ENCODE measurements around the gene PTPRN. TPM values are rescaled to one million over a fixed set of nuclear protein-coding genes. Genes with fewer than 3 reads are reported as not detected.

The PTPRN gene
- total and polyA plus RNA-seq, 2 of the 4 experiments (the other 2 are of a cell fraction) = 5.2 to 22.0 TPM

- Histone ChIP-seq H3K4ac (ENCODE audit: low read depth, low read length) (no peak overlapping the region), H3K4me2 (ENCODE audit: low read depth, low read length) (no peak overlapping the region), H3K9me3 (ENCODE audit: control insufficient read depth, insufficient read depth, low read length) (no peaks in the 10 kb centered on the region), H3K18ac (ENCODE audit: low read depth, low read length) (no peak overlapping the region), H3K9me1 (ENCODE audit: insufficient read depth, low read length) (no peaks in the 10 kb centered on the region; the same call in 1 of the 2 replicates), H2BK5ac (ENCODE audit: low read depth, low read length, poor library complexity, severe bottlenecking) (no peak overlapping the region), H4K8ac (ENCODE audit: low read depth in 2 of 2, low read length in 2 of 2) (peak overlapping the region in 1 of 2 experiments; percentile 20; a peak in 1 of 4 replicates), H4K91ac (ENCODE audit: insufficient read depth, low read depth, low read length) (no peak overlapping the region), H2BK20ac (ENCODE audit: low read depth, low read length) (no peak overlapping the region), H3K27ac (ENCODE audit: insufficient read depth, low read length) (no peak overlapping the region; the same call in 1 of the 2 replicates), H2AFZ (replicated peaks; ENCODE audit: low read length, poor library complexity) (peak overlapping the region; percentile 56), H3K23ac (ENCODE audit: low read depth, low read length) (0 out of 2 replicates have a peak overlapping the region, but pooled peaks have one; percentile 25), H3K56ac (ENCODE audit: extremely low read depth, insufficient read depth, low read length) (no peak overlapping the region), H4K5ac (ENCODE audit: low read depth, low read length) (no peak overlapping the region), H3K4me1 (ENCODE audit: control insufficient read depth, insufficient read depth, low read length) (no peaks in the 10 kb centered on the region), H3K9ac (ENCODE audit: low read depth, low read length) (no peak overlapping the region), H3K27me3 (ENCODE audit: control insufficient read depth, insufficient read depth, low read length) (peaks cover 30% of the 10 kb centered on the region), H2AK9ac (replicated peaks; ENCODE audit: low read depth, low read length, poor library complexity) (no peak overlapping the region), H2AK5ac (ENCODE audit: low read depth, low read length) (no peak overlapping the region), H3K79me1 (ENCODE audit: low read depth in 1 of 2, low read length in 2 of 2) (no peaks in the 10 kb centered on the region), H3K36me3 (ENCODE audit: control insufficient read depth, insufficient read depth, low read length) (no peaks in the 10 kb centered on the region), H2BK120ac (ENCODE audit: low read depth, low read length) (no peak overlapping the region), H3K14ac (replicated peaks; ENCODE audit: low read depth, low read length) (no peak overlapping the region; the same call in 1 of the 2 replicates), H2BK15ac (ENCODE audit: low read depth, low read length) (no peak overlapping the region), H4K20me1 (ENCODE audit: insufficient read depth, low read length) (no peaks in the 10 kb centered on the region), H3K4me3 (ENCODE audit: insufficient read depth, low read depth, low read length) (no peak overlapping the region)
- ChIA-PET CTCF (interaction anchor here (0.6 to 1.0 kb wide), 2 partner anchors 9 to 73 kb away, joined by 3 read pairs; no protein-coding TSS in a partner anchor), POLR2A (ENCODE audit: unreplicated experiment) (no interaction called here)
- intact Hi-C loops (cut with micrococcal nuclease) (no loop called here), in situ Hi-C loops (cut with MboI; ENCODE audit: low sequenced_read_pairs) (no loop called here), dilution Hi-C loops (cut with HindIII; ENCODE audit: low sequenced_read_pairs, unreplicated experiment) (no loop called here)
- peak; percentile 71 for DNase-seq
- WGBS, 2 experiments (ENCODE audit: extremely low coverage in 2 of 2, insufficient read length in 1 of 2) = no CpG with 5 or more reads among the region's 4 CpGs
- TF ChIP-seq USF2 (IDR thresholded peaks at IDR 0.05; ENCODE audit: low read depth, low read length) (peak; percentile 16; the same call in 1 of the 2 replicates), SMC3 (IDR thresholded peaks at IDR 0.05; ENCODE audit: low read depth, low read length) (no peak)
- peak; percentile 64 for ATAC-seq (ENCODE audit: low read depth)
- BruUV-seq (replicated peaks) = no TSS peak
Observed at GRCh38 chr2:219350710-219351221, 41.6 kb upstream of the PTPRN start.
